WI38 (cell line): ENCODE measurements around the gene TSPAN11.

Experiments used
- H3K4me3 ChIP-seq: 2 replicates; pipeline ENCODE4 v1.5.1; 2011; ENCODE audit warnings: low read depth, mild to moderate bottlenecking, control low read depth, low read length
- TF ChIP-seq, protein P1 (sequence below): IDR thresholded peaks from 2 replicates; pipeline ENCODE4 v1.5.1; 2012; ENCODE audit warnings: low read depth, mild to moderate bottlenecking, control low read depth, low read length

TSPAN11 gene

GRCh38 chr12:30911207-30911606 lies 15.3 kb upstream of the TSPAN11 start:
- H3K4me3 ChIP-seq: no peak overlapping the region
- TF ChIP-seq, protein P1, sequence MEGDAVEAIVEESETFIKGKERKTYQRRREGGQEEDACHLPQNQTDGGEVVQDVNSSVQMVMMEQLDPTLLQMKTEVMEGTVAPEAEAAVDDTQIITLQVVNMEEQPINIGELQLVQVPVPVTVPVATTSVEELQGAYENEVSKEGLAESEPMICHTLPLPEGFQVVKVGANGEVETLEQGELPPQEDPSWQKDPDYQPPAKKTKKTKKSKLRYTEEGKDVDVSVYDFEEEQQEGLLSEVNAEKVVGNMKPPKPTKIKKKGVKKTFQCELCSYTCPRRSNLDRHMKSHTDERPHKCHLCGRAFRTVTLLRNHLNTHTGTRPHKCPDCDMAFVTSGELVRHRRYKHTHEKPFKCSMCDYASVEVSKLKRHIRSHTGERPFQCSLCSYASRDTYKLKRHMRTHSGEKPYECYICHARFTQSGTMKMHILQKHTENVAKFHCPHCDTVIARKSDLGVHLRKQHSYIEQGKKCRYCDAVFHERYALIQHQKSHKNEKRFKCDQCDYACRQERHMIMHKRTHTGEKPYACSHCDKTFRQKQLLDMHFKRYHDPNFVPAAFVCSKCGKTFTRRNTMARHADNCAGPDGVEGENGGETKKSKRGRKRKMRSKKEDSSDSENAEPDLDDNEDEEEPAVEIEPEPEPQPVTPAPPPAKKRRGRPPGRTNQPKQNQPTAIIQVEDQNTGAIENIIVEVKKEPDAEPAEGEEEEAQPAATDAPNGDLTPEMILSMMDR: no peak

DNA sequence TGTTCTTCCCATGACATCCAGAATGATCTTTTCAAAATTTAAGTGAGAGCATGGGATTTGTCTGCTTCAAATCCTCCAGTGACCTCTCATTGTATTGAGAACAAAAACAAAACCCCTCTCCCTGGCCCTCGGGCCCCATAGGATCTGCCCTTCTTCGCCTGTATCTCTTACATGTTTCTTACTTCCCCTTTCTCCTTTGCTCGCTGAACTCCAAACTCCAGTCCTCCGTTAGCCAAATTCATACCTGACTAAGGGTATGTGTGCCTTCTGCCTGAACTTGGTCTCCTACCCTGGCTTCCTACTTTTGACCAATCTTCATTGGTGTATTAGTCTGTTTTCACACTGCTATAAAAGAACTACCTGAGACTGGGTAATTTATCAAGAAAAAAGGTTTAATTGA lies 13.2 kb upstream of the TSPAN11 start:
- no peak overlapping the region for H3K4me3 ChIP-seq
- TF ChIP-seq, protein P1: no peak

DNA sequence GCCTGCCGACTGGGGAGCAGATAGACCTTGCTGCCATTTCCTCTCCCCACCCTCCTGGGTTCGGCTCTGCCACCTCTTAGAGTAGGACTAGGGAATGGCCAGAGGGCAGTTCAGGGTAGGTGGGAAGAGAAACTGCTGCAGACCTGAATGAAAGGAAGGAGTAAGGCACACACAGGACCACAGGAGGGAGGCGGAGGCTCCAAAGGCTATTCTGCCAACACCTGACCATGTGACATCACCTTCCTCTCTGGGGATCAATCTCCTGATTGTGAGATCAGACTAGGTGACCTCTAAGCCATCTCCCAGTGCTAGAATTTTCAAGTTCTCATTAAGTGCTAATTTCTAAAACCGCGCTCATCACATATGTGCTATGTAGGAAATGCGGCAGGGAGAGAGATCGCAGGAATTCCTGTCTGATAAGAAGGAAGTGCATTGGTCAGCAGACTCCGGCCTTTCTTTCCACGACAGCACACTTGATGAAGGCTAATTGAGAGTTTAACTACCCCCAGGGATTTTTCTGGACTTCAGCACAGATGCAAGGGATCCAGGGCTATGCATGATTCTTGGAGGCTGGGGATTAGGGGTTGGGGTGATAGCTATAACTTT lies 11.5 kb upstream of the TSPAN11 start:
- no peak overlapping the region for H3K4me3 ChIP-seq
- TF ChIP-seq, protein P1: no peak

GRCh38 chr12:30923057-30923456 lies 3.5 kb upstream of the TSPAN11 start:
- no peak overlapping the region for H3K4me3 ChIP-seq
- TF ChIP-seq, protein P1: no peak

GRCh38 chr12:30925607-30926242 lies 823 bp upstream of the TSPAN11 start:
- TF ChIP-seq, protein P1: no peak
- no peak overlapping the region; the same call in 1 of the 2 replicates for H3K4me3 ChIP-seq

GRCh38 chr12:30927222-30927611 lies 669 bp downstream of the TSPAN11 start:
- TF ChIP-seq, protein P1: no peak
- H3K4me3 ChIP-seq: no peak overlapping the region
